Measurements from ENCODE around the gene PCK1. TPM values are rescaled to one million over a fixed set of nuclear protein-coding genes. Genes with fewer than 3 reads are reported as not detected.

PCK1 gene
- total RNA-seq, 1 donor: not detected

DNA sequence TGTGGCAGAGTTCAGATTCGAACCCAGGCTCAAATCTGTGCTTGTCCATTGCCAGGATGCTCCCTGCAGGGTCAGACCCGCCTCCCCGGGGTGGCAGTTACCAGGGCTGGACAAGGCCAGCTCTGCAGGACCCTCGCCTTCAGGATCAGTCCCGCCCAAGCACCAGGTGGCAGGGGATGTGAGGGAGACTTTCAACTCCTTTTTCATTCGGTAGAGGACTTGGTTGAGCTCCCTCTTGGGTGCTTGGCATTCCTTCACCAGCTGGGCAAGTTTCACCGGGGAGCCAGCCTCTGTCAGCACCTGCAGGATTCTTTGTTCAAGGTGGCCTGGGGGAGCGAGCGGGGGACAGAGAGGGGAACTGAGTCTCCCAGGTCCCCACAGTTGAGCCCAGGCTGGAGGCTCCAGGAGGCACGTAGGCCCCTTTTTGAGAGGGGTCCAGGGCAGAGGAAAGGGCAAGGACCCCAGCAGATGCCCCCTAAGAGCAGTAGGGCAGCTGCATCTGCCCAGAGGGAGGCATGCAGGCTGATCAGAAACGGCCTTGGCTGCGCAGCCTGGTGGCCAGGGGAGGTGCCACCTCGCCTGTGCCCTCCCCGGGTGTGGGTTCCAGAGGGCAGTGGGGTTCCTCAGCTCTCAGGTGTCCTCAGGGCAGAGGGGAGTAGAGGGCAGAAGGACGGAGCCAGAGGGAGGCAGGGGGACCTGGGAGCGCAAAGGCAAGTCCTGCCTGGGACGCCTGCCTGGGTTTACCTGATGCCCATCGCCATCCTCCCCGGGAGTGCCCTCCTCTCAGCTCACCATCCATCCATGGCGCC is 55.4 kb downstream of the PCK1 start:
- H2AFZ ChIP-seq (ENCODE audit: low read length): no peak overlapping the region
- no peak for DNase-seq (ENCODE audit: insufficient read length, low spot score, missing footprints)

DNA sequence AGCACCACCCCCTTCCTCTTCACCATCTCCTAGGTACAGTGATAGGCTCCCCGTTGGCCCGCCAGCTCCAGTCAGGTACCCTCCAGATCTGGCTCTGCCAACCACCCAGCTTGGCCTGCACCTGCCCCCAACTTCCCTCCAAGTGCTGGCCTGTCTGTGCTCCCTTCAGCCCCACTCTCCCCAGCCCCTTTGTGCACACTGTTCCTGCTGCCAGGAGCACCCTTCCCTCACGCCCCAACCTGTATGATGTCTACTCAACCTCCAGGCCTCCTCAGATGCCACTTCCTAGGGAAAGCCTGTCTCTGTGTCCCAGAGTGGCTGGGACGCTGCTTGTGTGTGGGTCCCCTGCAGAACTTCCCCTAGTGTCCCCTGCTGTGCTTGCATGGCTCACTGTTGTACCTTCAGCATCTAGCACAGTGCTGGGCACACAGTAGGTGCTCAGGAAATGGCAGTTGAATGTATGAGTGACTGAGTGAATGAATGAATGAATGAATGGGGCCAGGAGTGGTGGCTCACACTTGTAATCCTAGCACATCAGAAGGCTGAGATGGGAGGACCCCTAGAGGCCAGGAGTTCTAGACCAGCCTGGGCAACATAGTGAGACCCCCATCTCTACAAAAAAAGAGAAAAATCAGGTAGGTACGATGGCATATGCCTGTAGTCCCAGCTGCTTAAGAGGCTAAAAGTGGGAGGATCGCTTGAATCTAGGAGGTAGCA is 56.3 kb downstream of the PCK1 start:
- TF ChIP-seq, protein P1, sequence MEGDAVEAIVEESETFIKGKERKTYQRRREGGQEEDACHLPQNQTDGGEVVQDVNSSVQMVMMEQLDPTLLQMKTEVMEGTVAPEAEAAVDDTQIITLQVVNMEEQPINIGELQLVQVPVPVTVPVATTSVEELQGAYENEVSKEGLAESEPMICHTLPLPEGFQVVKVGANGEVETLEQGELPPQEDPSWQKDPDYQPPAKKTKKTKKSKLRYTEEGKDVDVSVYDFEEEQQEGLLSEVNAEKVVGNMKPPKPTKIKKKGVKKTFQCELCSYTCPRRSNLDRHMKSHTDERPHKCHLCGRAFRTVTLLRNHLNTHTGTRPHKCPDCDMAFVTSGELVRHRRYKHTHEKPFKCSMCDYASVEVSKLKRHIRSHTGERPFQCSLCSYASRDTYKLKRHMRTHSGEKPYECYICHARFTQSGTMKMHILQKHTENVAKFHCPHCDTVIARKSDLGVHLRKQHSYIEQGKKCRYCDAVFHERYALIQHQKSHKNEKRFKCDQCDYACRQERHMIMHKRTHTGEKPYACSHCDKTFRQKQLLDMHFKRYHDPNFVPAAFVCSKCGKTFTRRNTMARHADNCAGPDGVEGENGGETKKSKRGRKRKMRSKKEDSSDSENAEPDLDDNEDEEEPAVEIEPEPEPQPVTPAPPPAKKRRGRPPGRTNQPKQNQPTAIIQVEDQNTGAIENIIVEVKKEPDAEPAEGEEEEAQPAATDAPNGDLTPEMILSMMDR (IDR thresholded peaks at IDR 0.05; ENCODE audit: extremely low read depth, low read depth, low read length): no peak
- no peak for DNase-seq (ENCODE audit: insufficient read length, low spot score, missing footprints)
- no peaks in the 10 kb centered on the region for H3K36me3 ChIP-seq (ENCODE audit: insufficient read depth, low read length)
- no peaks in the 10 kb centered on the region for H3K9me3 ChIP-seq (ENCODE audit: low read depth, low read length)
- H3K4me2 ChIP-seq (ENCODE audit: insufficient read depth, low read length): no peak overlapping the region
- H2AFZ ChIP-seq (ENCODE audit: low read length): no peak overlapping the region
- no peaks in the 10 kb centered on the region for H3K79me2 ChIP-seq (ENCODE audit: insufficient read depth, low read length)
- no peaks in the 10 kb centered on the region for H4K20me1 ChIP-seq (ENCODE audit: insufficient read depth, low read length)
- no peak overlapping the region for H3K27ac ChIP-seq (ENCODE audit: low read depth, low read length)
- no peaks in the 10 kb centered on the region for H3K4me1 ChIP-seq (ENCODE audit: insufficient read depth, low read length)
- no peak overlapping the region for H3K4me3 ChIP-seq (ENCODE audit: insufficient read depth, low read length)
- peaks cover 4% of the 10 kb centered on the region for H3K27me3 ChIP-seq (ENCODE audit: insufficient read depth, low read length)

More for the DNA sequence above, 55.4 kb downstream of the PCK1 start:
- H3K79me2 ChIP-seq (ENCODE audit: insufficient read depth, low read length): no peaks in the 10 kb centered on the region
- H3K27me3 ChIP-seq (ENCODE audit: insufficient read depth, low read length): peaks cover 4% of the 10 kb centered on the region
- H3K4me1 ChIP-seq (ENCODE audit: insufficient read depth, low read length): no peaks in the 10 kb centered on the region
- H3K27ac ChIP-seq (ENCODE audit: low read depth, low read length): no peak overlapping the region
- H4K20me1 ChIP-seq (ENCODE audit: insufficient read depth, low read length): no peaks in the 10 kb centered on the region
- H3K9me3 ChIP-seq (ENCODE audit: low read depth, low read length): no peaks in the 10 kb centered on the region
- no peak overlapping the region for H3K4me3 ChIP-seq (ENCODE audit: insufficient read depth, low read length)
- H3K4me2 ChIP-seq (ENCODE audit: insufficient read depth, low read length): no peak overlapping the region
- no peaks in the 10 kb centered on the region for H3K36me3 ChIP-seq (ENCODE audit: insufficient read depth, low read length)
- TF ChIP-seq, protein P1 (IDR thresholded peaks at IDR 0.05; ENCODE audit: extremely low read depth, low read depth, low read length): no peak

Other genes with a start within 250 kb of the PCK1 start
- gene SPO11, start 231.3 kb upstream of the PCK1 start, total RNA-seq: not detected in 2 replicates
- gene RAE1, start 209.9 kb upstream of the PCK1 start, total RNA-seq: 22.7 and 24.6 TPM in 2 replicates
- gene RBM38, start 169.7 kb upstream of the PCK1 start, total RNA-seq: 2.1 and 2.9 TPM in 2 replicates
- not detected in 2 replicates for gene CTCFL, start 36.0 kb upstream of the PCK1 start, total RNA-seq
- gene ZBP1, start 59.3 kb downstream of the PCK1 start, total RNA-seq: not detected in 2 replicates
- 20.3 and 23.5 TPM in 2 replicates for gene PMEPA1, start 148.9 kb downstream of the PCK1 start, total RNA-seq